H1 (cell line): ENCODE data around the gene CRCP. TPM values are rescaled to one million over a fixed set of nuclear protein-coding genes. Genes with fewer than 3 reads are reported as not detected.

Experiments
- CHD2 ChIP-seq: IDR thresholded peaks from 2 replicates; pipeline ENCODE4 v1.6.1; 2012; ENCODE audit warnings: low read length, improper control_type of control experiment
- EGR1 ChIP-seq: IDR thresholded peaks from 2 replicates; pipeline ENCODE4 v1.6.1; 2011; ENCODE audit warnings: low read depth, low read length, borderline replicate concordance
- FOSL1 ChIP-seq: IDR thresholded peaks from 2 replicates; pipeline ENCODE4 v1.6.1; 2011; ENCODE audit warnings: mild to moderate bottlenecking, low read depth, low read length, moderate library complexity; ENCODE audit not compliant: insufficient read depth
- HDAC2 ChIP-seq, 2 experiments: fragments of 300-600 bp in 1 of 2; sonication (generic) in 1 of 2; IDR thresholded peaks; 2 replicates each; pipeline ENCODE4 v1.6.1; 2011 to 2012; ENCODE audit warnings: low read depth in 2 of 2, low read length in 2 of 2, mild to moderate bottlenecking in 2 of 2, moderate library complexity in 2 of 2, borderline replicate concordance in 1 of 2, inconsistent platforms in 1 of 2
- JUN ChIP-seq: IDR thresholded peaks from 2 replicates; pipeline ENCODE4 v1.6.1; 2011; ENCODE audit warnings: low read depth, mild to moderate bottlenecking, improper control_type of control experiment, low read length
- KDM1A ChIP-seq: fragments of 200-600, 300-600 bp; sonication (generic); IDR thresholded peaks from 2 replicates; pipeline ENCODE4 v1.7.1; 2016; ENCODE audit warnings: mild to moderate bottlenecking, low read length, borderline replicate concordance
- KDM4A ChIP-seq: IDR thresholded peaks from one replicate; pipeline ENCODE4 v1.7.1; 2012; ENCODE audit warnings: low read depth, mild to moderate bottlenecking, moderate library complexity, low read length, inconsistent platforms; ENCODE audit not compliant: severe bottlenecking
- POU5F1 ChIP-seq: IDR thresholded peaks from 2 replicates; pipeline ENCODE4 v1.6.1; 2011; ENCODE audit warnings: low read depth, mild to moderate bottlenecking, low read length, moderate library complexity
- RFX5 ChIP-seq: IDR thresholded peaks from 2 replicates; pipeline ENCODE4 v1.6.1; 2011; ENCODE audit warnings: low read depth, low read length, improper control_type of control experiment, borderline replicate concordance
- SRF ChIP-seq: IDR thresholded peaks from 2 replicates; pipeline ENCODE4 v1.6.1; 2011; ENCODE audit warnings: mild to moderate bottlenecking, low read depth, low read length, moderate library complexity
- TBP ChIP-seq: IDR thresholded peaks from 2 replicates; pipeline ENCODE4 v1.6.1; 2011; ENCODE audit warnings: low read depth, low read length, improper control_type of control experiment
- TEAD4 ChIP-seq: IDR thresholded peaks from 2 replicates; pipeline ENCODE4 v1.6.1; 2012; ENCODE audit warnings: low read depth, low read length, inconsistent platforms, mixed read lengths
- polyA plus RNA-seq, 7 experiments: library from polyadenylated mRNA; depleted of rRNA in 3 of 7; stranded (reverse) in 5 of 7; unstranded in 2 of 7; fragments of >200 nt in 5 of 7; fragments of 200-250 nt in 2 of 7; gene quantifications; 1 replicate in 5 of 7; 2 replicates in 1 of 7; 4 replicates in 1 of 7; pipeline versions ENCODE4 v1.2.1 to v1.2.3, GENCODE V29; 2011 to 2013; ENCODE audit warnings: missing spikeins in 2 of 7, mixed read lengths in 2 of 7
- total RNA-seq: library from RNA; stranded (reverse); fragmentation: NEBNext Ultra II Directional; extraction: Animal tissue kit (Norgen Biotek cat#: 25700); gene quantifications from 2 replicates; pipeline ENCODE4 v1.2.1, GENCODE V29; 2021

Gene CRCP
- total and polyA plus RNA-seq, 2 of the 8 experiments (the other 6 are each of a cell fraction or from before 2014, with no cell fraction given): 15.0 to 29.3 TPM

- TF ChIP-seq RFX5 (no peak), TBP (no peak), FOSL1 (no peak), HDAC2 (IDR thresholded peaks at IDR 0.05; ENCODE audit: borderline replicate concordance in 1 of 2, low read depth in 2 of 2, low read length in 2 of 2) (0 out of 4 replicates have a peak, but pooled peaks of 1 of the 2 experiments have one; percentile 37), EGR1 (peak; percentile 3; the same call in 1 of the 2 replicates), TEAD4 (0 out of 2 replicates have a peak, but pooled peaks have one; percentile 11), SRF (no peak), JUN (no peak), KDM4A (no peak), CHD2 (no peak), KDM1A (peak; percentile 84), POU5F1 (no peak)
- TF ChIP-seq, all 59 proteins: peak for 5
Measured at GRCh38 chr7:66099551-66100407, 14.9 kb upstream of the CRCP start (continued).
